Brain microvascular endothelial cell (primary cell): ENCODE data around the gene LUZP2.

ENCODE experiments used
- DNase-seq: peaks from one replicate; pipeline ENCODE4 v3.0.0-alpha.2; 2020
- H3K27ac ChIP-seq: fragments of 250-450 bp; sonication (Bioruptor Pico); 2 replicates; pipeline ENCODE4 v1.5.1; 2020; ENCODE audit warnings: mild to moderate bottlenecking, moderate library complexity
- H3K27me3 ChIP-seq: fragments of 250-450 bp; sonication (Bioruptor Pico); replicated peaks from 2 replicates; pipeline ENCODE4 v1.5.1; 2020; ENCODE audit warnings: mild to moderate bottlenecking
- H3K36me3 ChIP-seq: fragments of 250-450 bp; sonication (Bioruptor Pico); replicated peaks from 2 replicates; pipeline ENCODE4 v1.5.1; 2020; ENCODE audit warnings: mild to moderate bottlenecking
- H3K4me3 ChIP-seq: 2 replicates; pipeline ENCODE4 v1.5.1; 2011; ENCODE audit warnings: low read depth, mild to moderate bottlenecking, control low read depth, low read length, moderate library complexity
- CTCF ChIP-seq: IDR thresholded peaks from 2 replicates; pipeline ENCODE4 v1.5.1; 2011; ENCODE audit warnings: low read depth, mild to moderate bottlenecking, moderate library complexity, low read length, control low read depth, inconsistent platforms; ENCODE audit errors: missing control alignments
- in situ Hi-C: cut with HindIII; loops from 2 replicates; pipeline ENCODE4 v1.10.0; 2017; ENCODE audit warnings: low sequenced_read_pairs, low pct_ligation_motif_present

The LUZP2 gene

GRCh38 chr11:24866743-24867142, 369.9 kb downstream of the LUZP2 start:
- no peak for TF ChIP-seq CTCF
- H3K27me3 ChIP-seq = no peaks in the 10 kb centered on the region
- no peak for DNase-seq
- H3K27ac ChIP-seq = no peak overlapping the region
- in situ Hi-C loops = no loop called here
- H3K4me3 ChIP-seq = no peak overlapping the region
- no peaks in the 10 kb centered on the region for H3K36me3 ChIP-seq

GRCh38 chr11:24870048-24870447, 373.2 kb downstream of the LUZP2 start:
- no peak for DNase-seq
- H3K36me3 ChIP-seq = no peaks in the 10 kb centered on the region
- in situ Hi-C loops = no loop called here
- TF ChIP-seq CTCF = no peak
- no peak overlapping the region for H3K4me3 ChIP-seq
- no peak overlapping the region for H3K27ac ChIP-seq
- H3K27me3 ChIP-seq = no peaks in the 10 kb centered on the region

- no peak overlapping the region for H3K27ac ChIP-seq
- no peak for TF ChIP-seq CTCF
- DNase-seq = no peak
- no peak overlapping the region for H3K4me3 ChIP-seq
- no peaks in the 10 kb centered on the region for H3K27me3 ChIP-seq
- H3K36me3 ChIP-seq = no peaks in the 10 kb centered on the region
- in situ Hi-C loops = no loop called here
Measured at GRCh38 chr11:24872186-24872585, 375.3 kb downstream of the LUZP2 start.

- in situ Hi-C loops = no loop called here
- H3K27me3 ChIP-seq = no peaks in the 10 kb centered on the region
- DNase-seq = no peak
- H3K4me3 ChIP-seq = no peak overlapping the region
- no peaks in the 10 kb centered on the region for H3K36me3 ChIP-seq
- H3K27ac ChIP-seq = no peak overlapping the region
- TF ChIP-seq CTCF = no peak
Measured at GRCh38 chr11:24872651-24873311, 375.9 kb downstream of the LUZP2 start.

- in situ Hi-C loops = no loop called here
- Histone ChIP-seq H3K4me3 (no peak overlapping the region), H3K27me3 (no peaks in the 10 kb centered on the region), H3K36me3 (no peaks in the 10 kb centered on the region), H3K27ac (no peak overlapping the region)
- TF ChIP-seq CTCF = no peak
- DNase-seq = no peak
Measured at GRCh38 chr11:24880962-24881361, 384.1 kb downstream of the LUZP2 start.

GRCh38 chr11:24885580-24886173, 388.8 kb downstream of the LUZP2 start:
- no peaks in the 10 kb centered on the region for H3K27me3 ChIP-seq
- no peaks in the 10 kb centered on the region for H3K36me3 ChIP-seq
- DNase-seq = no peak
- in situ Hi-C loops = no loop called here
- TF ChIP-seq CTCF = no peak
- H3K4me3 ChIP-seq = no peak overlapping the region
- H3K27ac ChIP-seq = no peak overlapping the region
